SK-N-SH (cell line): ENCODE measurements around the gene KLHDC10.

Experiments used
- CTCF ChIP-seq: fragments of 200-600 bp; sonication (generic); IDR thresholded peaks from 2 replicates; pipeline ENCODE4 v1.6.1; 2017; ENCODE audit warnings: antibody characterized with exemption, mild to moderate bottlenecking, moderate library complexity
- EZH2phosphoT487 ChIP-seq: fragments of 200-600 bp; sonication (generic); IDR thresholded peaks from 2 replicates; pipeline ENCODE4 v1.6.1; 2017; ENCODE audit warnings: low read depth, mixed run types, mild to moderate bottlenecking, antibody characterized with exemption, moderate library complexity, borderline replicate concordance
- FOXM1 ChIP-seq: IDR thresholded peaks from 2 replicates; pipeline ENCODE4 v1.4.0; 2012; ENCODE audit warnings: low read depth, mild to moderate bottlenecking
- GABPA ChIP-seq: IDR thresholded peaks from 2 replicates; pipeline ENCODE4 v1.4.0; 2012; ENCODE audit warnings: low read depth, mild to moderate bottlenecking
- NRF1 ChIP-seq: IDR thresholded peaks from 2 replicates; pipeline ENCODE4 v1.6.1; 2012; ENCODE audit warnings: low read depth, mild to moderate bottlenecking, low read length
- POLR2AphosphoS5 ChIP-seq: IDR thresholded peaks from 2 replicates; pipeline ENCODE4 v1.6.1; 2012; ENCODE audit warnings: low read depth, low read length
- RAD21 ChIP-seq: IDR thresholded peaks from 2 replicates; pipeline ENCODE4 v1.6.1; 2012; ENCODE audit warnings: mild to moderate bottlenecking, low read length
- TEAD4 ChIP-seq: IDR thresholded peaks from 2 replicates; pipeline ENCODE4 v1.4.0; 2012; ENCODE audit warnings: mild to moderate bottlenecking, borderline replicate concordance; ENCODE audit not compliant: insufficient read depth
- YY1 ChIP-seq: IDR thresholded peaks from 2 replicates; pipeline ENCODE4 v1.4.0; 2012; ENCODE audit warnings: low read depth, mild to moderate bottlenecking

- TF ChIP-seq RAD21 (no peak), EZH2phosphoT487 (no peak), FOXM1 (no peak), POLR2AphosphoS5 (no peak), NRF1 (no peak), CTCF (no peak), GABPA (no peak), YY1 (no peak), TEAD4 (no peak)
These were observed 85.8 kb downstream of the KLHDC10 start for GRCh38 chr7:130156140-130156539.
